Liver (tissue), 9 donors: Measurements from ENCODE around the gene ZNF836. TPM values are rescaled to one million over a fixed set of nuclear protein-coding genes. Genes with fewer than 3 reads are reported as not detected.

Experiments used
- DNase-seq: peaks from one replicate; pipeline ENCODE4 v3.0.0-alpha.2; 2017; ENCODE audit warnings: low spot score
- H3K27ac ChIP-seq, 2 donors: one replicate each; pipeline ENCODE4 v1.7.0; 2013; ENCODE audit warnings: inconsistent platforms in 2 of 2, low read length in 2 of 2, control low read depth in 1 of 2, low read depth in 1 of 2, mild to moderate bottlenecking in 1 of 2
- H3K27me3 ChIP-seq, 4 donors: one replicate each; pipeline versions ENCODE4 v1.6.1 to v1.7.0; 2013; ENCODE audit warnings: low read length in 3 of 4, inconsistent platforms in 1 of 4, mild to moderate bottlenecking in 1 of 4, moderate library complexity in 1 of 4; ENCODE audit not compliant: control insufficient read depth in 4 of 4, insufficient read depth in 4 of 4
- H3K36me3 ChIP-seq, 4 donors: one replicate each; pipeline versions ENCODE4 v1.6.1 to v1.7.0; 2013; ENCODE audit warnings: low read length in 3 of 4, mild to moderate bottlenecking in 3 of 4, low read depth in 1 of 4, moderate library complexity in 1 of 4; ENCODE audit not compliant: control insufficient read depth in 4 of 4, insufficient read depth in 3 of 4
- H3K4me1 ChIP-seq, 4 donors: one replicate each; pipeline versions ENCODE4 v1.6.1 to v1.7.0; 2013; ENCODE audit warnings: low read length in 3 of 4, mild to moderate bottlenecking in 3 of 4, moderate library complexity in 1 of 4; ENCODE audit not compliant: control insufficient read depth in 4 of 4, insufficient read depth in 4 of 4
- H3K4me3 ChIP-seq, 3 donors: one replicate each; pipeline versions ENCODE4 v1.6.1 to v1.7.0; 2013; ENCODE audit warnings: low read length in 3 of 3, control low read depth in 1 of 3, low read depth in 1 of 3, mild to moderate bottlenecking in 1 of 3
- H3K9ac ChIP-seq, 2 donors: one replicate each; pipeline ENCODE4 v1.7.0; 2013; ENCODE audit warnings: low read length in 2 of 2, mild to moderate bottlenecking in 2 of 2, moderate library complexity in 2 of 2, control low read depth in 1 of 2, low read depth in 1 of 2
- H3K9me3 ChIP-seq, 4 donors: one replicate each; pipeline versions ENCODE4 v1.6.1 to v1.7.0; 2013; ENCODE audit warnings: low read length in 3 of 4; ENCODE audit not compliant: control insufficient read depth in 4 of 4
- EGR1 ChIP-seq, 2 donors: IDR thresholded peaks; 2 replicates each; pipeline ENCODE4 v1.6.1; 2016 to 2018; ENCODE audit warnings: antibody characterized with exemption in 2 of 2, low read depth in 2 of 2
- FOXA1 ChIP-seq: IDR thresholded peaks from 2 replicates; pipeline ENCODE4 v1.6.1; 2016; ENCODE audit warnings: antibody characterized with exemption
- FOXA2 ChIP-seq: IDR thresholded peaks from 2 replicates; pipeline ENCODE4 v1.6.1; 2016; ENCODE audit warnings: antibody characterized with exemption
- GABPA ChIP-seq, 2 donors: IDR thresholded peaks in 1 of 2; conservative IDR thresholded peaks in 1 of 2; 2 replicates each; pipeline ENCODE4 v1.6.1; 2016; ENCODE audit warnings: antibody characterized with exemption in 2 of 2, mild to moderate bottlenecking in 1 of 2, moderate library complexity in 1 of 2
- HNF4A ChIP-seq, 2 donors: conservative IDR thresholded peaks; 2 replicates each; pipeline ENCODE4 v1.6.1; 2016; ENCODE audit warnings: antibody characterized with exemption in 2 of 2, mild to moderate bottlenecking in 2 of 2
- HNF4G ChIP-seq: IDR thresholded peaks from 2 replicates; pipeline ENCODE4 v1.6.1; 2016; ENCODE audit warnings: antibody characterized with exemption
- JUND ChIP-seq, 2 donors: IDR thresholded peaks; 2 replicates each; pipeline ENCODE4 v1.6.1; 2016; ENCODE audit warnings: antibody characterized with exemption in 2 of 2
- NR2F2 ChIP-seq: IDR thresholded peaks from 2 replicates; pipeline ENCODE4 v1.6.1; 2016; ENCODE audit warnings: antibody characterized with exemption
- RAD21 ChIP-seq, 2 donors: IDR thresholded peaks; 2 replicates each; pipeline ENCODE4 v1.6.1; 2016; ENCODE audit warnings: antibody characterized with exemption in 2 of 2, mild to moderate bottlenecking in 2 of 2
- RXRA ChIP-seq, 2 donors: IDR thresholded peaks; 2 replicates each; pipeline ENCODE4 v1.6.1; 2017 to 2018; ENCODE audit warnings: antibody characterized with exemption in 2 of 2, mild to moderate bottlenecking in 1 of 2
- SP1 ChIP-seq: IDR thresholded peaks from 2 replicates; pipeline ENCODE4 v1.6.1; 2018; ENCODE audit warnings: antibody characterized with exemption, mild to moderate bottlenecking
- TAF1 ChIP-seq: conservative IDR thresholded peaks from 2 replicates; pipeline ENCODE4 v1.6.1; 2016; ENCODE audit warnings: antibody characterized with exemption, mild to moderate bottlenecking
- YY1 ChIP-seq: IDR thresholded peaks from 2 replicates; pipeline ENCODE4 v1.6.1; 2016; ENCODE audit warnings: antibody characterized with exemption, mild to moderate bottlenecking
- WGBS: extraction: QIAGEN DNeasy Blood & Tissue Kit; methylation state at CpG from one replicate; pipeline ENCODE4 v1.1.7; 2013; 5-methylcytosine and 5-hydroxymethylcytosine counted together
- polyA plus RNA-seq, 2 donors: library from polyadenylated mRNA; stranded (reverse) in 1 of 2; unstranded in 1 of 2; fragments of 200-250 nt in 1 of 2; fragments of >200 nt in 1 of 2; fragmentation: Nextera tagmentation in 1 of 2; extraction: Ambion mirVana in 1 of 2; gene quantifications; one replicate each; pipeline versions ENCODE4 v1.2.1 to v1.2.3, GENCODE V29; 2013 to 2015
- total RNA-seq, 2 donors: library from RNA; depleted of rRNA; stranded (reverse); fragments of >200 nt; gene quantifications; one replicate each; pipeline ENCODE4 v1.2.3, GENCODE V29; 2014
- TF ChIP-seq, protein P1 (sequence below): IDR thresholded peaks from 2 replicates; pipeline ENCODE4 v1.6.1; 2016; ENCODE audit warnings: antibody characterized with exemption
- TF ChIP-seq, protein P2 (sequence below): fragments of 150-350 bp; IDR thresholded peaks from 2 replicates; pipeline ENCODE4 v1.5.1; 2017; ENCODE audit warnings: improper control_type of control experiment, low read depth, low read length; ENCODE audit not compliant: missing input control
- TF ChIP-seq, protein P3 (sequence below): IDR thresholded peaks from 2 replicates; pipeline ENCODE4 v1.6.1; 2016; ENCODE audit warnings: antibody characterized with exemption
- TF ChIP-seq, protein P4 (sequence below): IDR thresholded peaks from 2 replicates; pipeline ENCODE4 v1.6.1; 2016; ENCODE audit warnings: antibody characterized with exemption
- TF ChIP-seq, protein P5 (sequence below): IDR thresholded peaks from 2 replicates; pipeline ENCODE4 v1.6.1; 2016; ENCODE audit warnings: antibody characterized with exemption, mild to moderate bottlenecking
- donor health status: healthy.
- donor health status: healthy.
- donor health status: healthy.
- donor health status: healthy.
- donor health status: healthy.

Gene ZNF836
- total and polyA plus RNA-seq, 4 donors = 0.85 to 3.1 (median 1.8) TPM

DNA sequence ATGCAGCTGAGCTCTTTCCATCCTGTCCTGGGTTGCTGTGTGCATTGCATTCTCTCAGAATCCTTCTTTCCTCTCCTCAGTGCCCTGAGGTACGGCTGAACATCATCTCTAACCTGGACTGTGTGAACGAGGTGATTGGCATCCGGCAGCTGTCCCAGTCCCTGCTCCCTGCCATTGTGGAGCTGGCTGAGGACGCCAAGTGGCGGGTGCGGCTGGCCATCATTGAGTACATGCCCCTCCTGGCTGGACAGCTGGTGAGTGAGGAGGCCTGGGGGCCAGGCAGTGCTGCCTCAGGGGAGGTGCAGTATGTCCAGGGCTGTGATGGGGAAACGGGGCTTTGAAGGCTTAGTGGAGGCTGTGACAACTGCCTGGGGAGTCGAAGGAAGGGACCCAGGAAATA is 48.2 kb upstream of the ZNF836 start:
- 97% methylated on average over 8 of the region's 8 CpGs for WGBS
- Histone ChIP-seq H3K36me3 (peaks cover 41 to 99% (median 86%) of the 10 kb centered on the region in 4 donors), H3K9me3 (no peaks in the 10 kb centered on the region), H3K9ac (no peak overlapping the region), H3K27ac (no peak overlapping the region), H3K4me1 (no peaks in the 10 kb centered on the region), H3K4me3 (no peak overlapping the region), H3K27me3 (no peaks in the 10 kb centered on the region)
- no peak for DNase-seq
- TF ChIP-seq, protein P1, sequence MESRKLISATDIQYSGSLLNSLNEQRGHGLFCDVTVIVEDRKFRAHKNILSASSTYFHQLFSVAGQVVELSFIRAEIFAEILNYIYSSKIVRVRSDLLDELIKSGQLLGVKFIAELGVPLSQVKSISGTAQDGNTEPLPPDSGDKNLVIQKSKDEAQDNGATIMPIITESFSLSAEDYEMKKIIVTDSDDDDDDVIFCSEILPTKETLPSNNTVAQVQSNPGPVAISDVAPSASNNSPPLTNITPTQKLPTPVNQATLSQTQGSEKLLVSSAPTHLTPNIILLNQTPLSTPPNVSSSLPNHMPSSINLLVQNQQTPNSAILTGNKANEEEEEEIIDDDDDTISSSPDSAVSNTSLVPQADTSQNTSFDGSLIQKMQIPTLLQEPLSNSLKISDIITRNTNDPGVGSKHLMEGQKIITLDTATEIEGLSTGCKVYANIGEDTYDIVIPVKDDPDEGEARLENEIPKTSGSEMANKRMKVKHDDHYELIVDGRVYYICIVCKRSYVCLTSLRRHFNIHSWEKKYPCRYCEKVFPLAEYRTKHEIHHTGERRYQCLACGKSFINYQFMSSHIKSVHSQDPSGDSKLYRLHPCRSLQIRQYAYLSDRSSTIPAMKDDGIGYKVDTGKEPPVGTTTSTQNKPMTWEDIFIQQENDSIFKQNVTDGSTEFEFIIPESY = no peak
- TF ChIP-seq GABPA (IDR thresholded peaks at IDR 0.05 in 1 of 2, conservative IDR thresholded peaks at IDR 0.05 in 1 of 2) = no peak
- TF ChIP-seq SP1 = no peak
- TF ChIP-seq FOXA2 = no peak
- no peak for TF ChIP-seq HNF4G
- TF ChIP-seq TAF1 = no peak
- TF ChIP-seq EGR1 (IDR thresholded peaks at IDR 0.05; ENCODE audit: low read depth in 2 of 2) = no peak
- no peak for TF ChIP-seq FOXA1
- TF ChIP-seq, protein P2, sequence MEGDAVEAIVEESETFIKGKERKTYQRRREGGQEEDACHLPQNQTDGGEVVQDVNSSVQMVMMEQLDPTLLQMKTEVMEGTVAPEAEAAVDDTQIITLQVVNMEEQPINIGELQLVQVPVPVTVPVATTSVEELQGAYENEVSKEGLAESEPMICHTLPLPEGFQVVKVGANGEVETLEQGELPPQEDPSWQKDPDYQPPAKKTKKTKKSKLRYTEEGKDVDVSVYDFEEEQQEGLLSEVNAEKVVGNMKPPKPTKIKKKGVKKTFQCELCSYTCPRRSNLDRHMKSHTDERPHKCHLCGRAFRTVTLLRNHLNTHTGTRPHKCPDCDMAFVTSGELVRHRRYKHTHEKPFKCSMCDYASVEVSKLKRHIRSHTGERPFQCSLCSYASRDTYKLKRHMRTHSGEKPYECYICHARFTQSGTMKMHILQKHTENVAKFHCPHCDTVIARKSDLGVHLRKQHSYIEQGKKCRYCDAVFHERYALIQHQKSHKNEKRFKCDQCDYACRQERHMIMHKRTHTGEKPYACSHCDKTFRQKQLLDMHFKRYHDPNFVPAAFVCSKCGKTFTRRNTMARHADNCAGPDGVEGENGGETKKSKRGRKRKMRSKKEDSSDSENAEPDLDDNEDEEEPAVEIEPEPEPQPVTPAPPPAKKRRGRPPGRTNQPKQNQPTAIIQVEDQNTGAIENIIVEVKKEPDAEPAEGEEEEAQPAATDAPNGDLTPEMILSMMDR = no peak
- no peak for TF ChIP-seq YY1
- TF ChIP-seq JUND (IDR thresholded peaks at IDR 0.05) = no peak
- TF ChIP-seq NR2F2 = no peak
- TF ChIP-seq, protein P3, sequence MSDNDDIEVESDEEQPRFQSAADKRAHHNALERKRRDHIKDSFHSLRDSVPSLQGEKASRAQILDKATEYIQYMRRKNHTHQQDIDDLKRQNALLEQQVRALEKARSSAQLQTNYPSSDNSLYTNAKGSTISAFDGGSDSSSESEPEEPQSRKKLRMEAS = no peak
- TF ChIP-seq RXRA (IDR thresholded peaks at IDR 0.05) = no peak
- no peak for TF ChIP-seq RAD21 (IDR thresholded peaks at IDR 0.05)
- TF ChIP-seq, protein P4, sequence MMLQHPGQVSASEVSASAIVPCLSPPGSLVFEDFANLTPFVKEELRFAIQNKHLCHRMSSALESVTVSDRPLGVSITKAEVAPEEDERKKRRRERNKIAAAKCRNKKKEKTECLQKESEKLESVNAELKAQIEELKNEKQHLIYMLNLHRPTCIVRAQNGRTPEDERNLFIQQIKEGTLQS = no peak
- no peak for TF ChIP-seq HNF4A (conservative IDR thresholded peaks at IDR 0.05)
- TF ChIP-seq, protein P5, sequence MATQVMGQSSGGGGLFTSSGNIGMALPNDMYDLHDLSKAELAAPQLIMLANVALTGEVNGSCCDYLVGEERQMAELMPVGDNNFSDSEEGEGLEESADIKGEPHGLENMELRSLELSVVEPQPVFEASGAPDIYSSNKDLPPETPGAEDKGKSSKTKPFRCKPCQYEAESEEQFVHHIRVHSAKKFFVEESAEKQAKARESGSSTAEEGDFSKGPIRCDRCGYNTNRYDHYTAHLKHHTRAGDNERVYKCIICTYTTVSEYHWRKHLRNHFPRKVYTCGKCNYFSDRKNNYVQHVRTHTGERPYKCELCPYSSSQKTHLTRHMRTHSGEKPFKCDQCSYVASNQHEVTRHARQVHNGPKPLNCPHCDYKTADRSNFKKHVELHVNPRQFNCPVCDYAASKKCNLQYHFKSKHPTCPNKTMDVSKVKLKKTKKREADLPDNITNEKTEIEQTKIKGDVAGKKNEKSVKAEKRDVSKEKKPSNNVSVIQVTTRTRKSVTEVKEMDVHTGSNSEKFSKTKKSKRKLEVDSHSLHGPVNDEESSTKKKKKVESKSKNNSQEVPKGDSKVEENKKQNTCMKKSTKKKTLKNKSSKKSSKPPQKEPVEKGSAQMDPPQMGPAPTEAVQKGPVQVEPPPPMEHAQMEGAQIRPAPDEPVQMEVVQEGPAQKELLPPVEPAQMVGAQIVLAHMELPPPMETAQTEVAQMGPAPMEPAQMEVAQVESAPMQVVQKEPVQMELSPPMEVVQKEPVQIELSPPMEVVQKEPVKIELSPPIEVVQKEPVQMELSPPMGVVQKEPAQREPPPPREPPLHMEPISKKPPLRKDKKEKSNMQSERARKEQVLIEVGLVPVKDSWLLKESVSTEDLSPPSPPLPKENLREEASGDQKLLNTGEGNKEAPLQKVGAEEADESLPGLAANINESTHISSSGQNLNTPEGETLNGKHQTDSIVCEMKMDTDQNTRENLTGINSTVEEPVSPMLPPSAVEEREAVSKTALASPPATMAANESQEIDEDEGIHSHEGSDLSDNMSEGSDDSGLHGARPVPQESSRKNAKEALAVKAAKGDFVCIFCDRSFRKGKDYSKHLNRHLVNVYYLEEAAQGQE = no peak
